Liver (tissue), 9 donors: ENCODE data around the gene TUNAR. TPM values are rescaled to one million over a fixed set of nuclear protein-coding genes. Genes with fewer than 3 reads are reported as not detected.
"Not testable (repeated sequence)": the region's sequence is repeated elsewhere in the genome, so short reads cannot be mapped to it uniquely, and the experiment has no call there.

Experiments
- DNase-seq: peaks from one replicate; pipeline ENCODE4 v3.0.0-alpha.2; 2017; ENCODE audit warnings: low spot score
- H3K27ac ChIP-seq, 2 donors: one replicate each; pipeline ENCODE4 v1.7.0; 2013; ENCODE audit warnings: inconsistent platforms in 2 of 2, low read length in 2 of 2, control low read depth in 1 of 2, low read depth in 1 of 2, mild to moderate bottlenecking in 1 of 2
- H3K27me3 ChIP-seq, 4 donors: one replicate each; pipeline versions ENCODE4 v1.6.1 to v1.7.0; 2013; ENCODE audit warnings: low read length in 3 of 4, inconsistent platforms in 1 of 4, mild to moderate bottlenecking in 1 of 4, moderate library complexity in 1 of 4; ENCODE audit not compliant: control insufficient read depth in 4 of 4, insufficient read depth in 4 of 4
- H3K36me3 ChIP-seq, 4 donors: one replicate each; pipeline versions ENCODE4 v1.6.1 to v1.7.0; 2013; ENCODE audit warnings: low read length in 3 of 4, mild to moderate bottlenecking in 3 of 4, low read depth in 1 of 4, moderate library complexity in 1 of 4; ENCODE audit not compliant: control insufficient read depth in 4 of 4, insufficient read depth in 3 of 4
- H3K4me1 ChIP-seq, 4 donors: one replicate each; pipeline versions ENCODE4 v1.6.1 to v1.7.0; 2013; ENCODE audit warnings: low read length in 3 of 4, mild to moderate bottlenecking in 3 of 4, moderate library complexity in 1 of 4; ENCODE audit not compliant: control insufficient read depth in 4 of 4, insufficient read depth in 4 of 4
- H3K4me3 ChIP-seq, 3 donors: one replicate each; pipeline versions ENCODE4 v1.6.1 to v1.7.0; 2013; ENCODE audit warnings: low read length in 3 of 3, control low read depth in 1 of 3, low read depth in 1 of 3, mild to moderate bottlenecking in 1 of 3
- H3K9ac ChIP-seq, 2 donors: one replicate each; pipeline ENCODE4 v1.7.0; 2013; ENCODE audit warnings: low read length in 2 of 2, mild to moderate bottlenecking in 2 of 2, moderate library complexity in 2 of 2, control low read depth in 1 of 2, low read depth in 1 of 2
- H3K9me3 ChIP-seq, 4 donors: one replicate each; pipeline versions ENCODE4 v1.6.1 to v1.7.0; 2013; ENCODE audit warnings: low read length in 3 of 4; ENCODE audit not compliant: control insufficient read depth in 4 of 4
- EGR1 ChIP-seq, 2 donors: IDR thresholded peaks; 2 replicates each; pipeline ENCODE4 v1.6.1; 2016 to 2018; ENCODE audit warnings: antibody characterized with exemption in 2 of 2, low read depth in 2 of 2
- FOXA1 ChIP-seq: IDR thresholded peaks from 2 replicates; pipeline ENCODE4 v1.6.1; 2016; ENCODE audit warnings: antibody characterized with exemption
- FOXA2 ChIP-seq: IDR thresholded peaks from 2 replicates; pipeline ENCODE4 v1.6.1; 2016; ENCODE audit warnings: antibody characterized with exemption
- GABPA ChIP-seq, 2 donors: IDR thresholded peaks in 1 of 2; conservative IDR thresholded peaks in 1 of 2; 2 replicates each; pipeline ENCODE4 v1.6.1; 2016; ENCODE audit warnings: antibody characterized with exemption in 2 of 2, mild to moderate bottlenecking in 1 of 2, moderate library complexity in 1 of 2
- JUND ChIP-seq, 2 donors: IDR thresholded peaks; 2 replicates each; pipeline ENCODE4 v1.6.1; 2016; ENCODE audit warnings: antibody characterized with exemption in 2 of 2
- NR2F2 ChIP-seq: IDR thresholded peaks from 2 replicates; pipeline ENCODE4 v1.6.1; 2016; ENCODE audit warnings: antibody characterized with exemption
- RAD21 ChIP-seq, 2 donors: IDR thresholded peaks; 2 replicates each; pipeline ENCODE4 v1.6.1; 2016; ENCODE audit warnings: antibody characterized with exemption in 2 of 2, mild to moderate bottlenecking in 2 of 2
- RXRA ChIP-seq, 2 donors: IDR thresholded peaks; 2 replicates each; pipeline ENCODE4 v1.6.1; 2017 to 2018; ENCODE audit warnings: antibody characterized with exemption in 2 of 2, mild to moderate bottlenecking in 1 of 2
- TAF1 ChIP-seq: conservative IDR thresholded peaks from 2 replicates; pipeline ENCODE4 v1.6.1; 2016; ENCODE audit warnings: antibody characterized with exemption, mild to moderate bottlenecking
- YY1 ChIP-seq: IDR thresholded peaks from 2 replicates; pipeline ENCODE4 v1.6.1; 2016; ENCODE audit warnings: antibody characterized with exemption, mild to moderate bottlenecking
- WGBS: extraction: QIAGEN DNeasy Blood & Tissue Kit; methylation state at CpG from one replicate; pipeline ENCODE4 v1.1.7; 2013; 5-methylcytosine and 5-hydroxymethylcytosine counted together
- polyA plus RNA-seq, 2 donors: library from polyadenylated mRNA; stranded (reverse) in 1 of 2; unstranded in 1 of 2; fragments of 200-250 nt in 1 of 2; fragments of >200 nt in 1 of 2; fragmentation: Nextera tagmentation in 1 of 2; extraction: Ambion mirVana in 1 of 2; gene quantifications; one replicate each; pipeline versions ENCODE4 v1.2.1 to v1.2.3, GENCODE V29; 2013 to 2015
- total RNA-seq, 2 donors: library from RNA; depleted of rRNA; stranded (reverse); fragments of >200 nt; gene quantifications; one replicate each; pipeline ENCODE4 v1.2.3, GENCODE V29; 2014
- TF ChIP-seq, protein P1 (sequence below): IDR thresholded peaks from 2 replicates; pipeline ENCODE4 v1.6.1; 2016; ENCODE audit warnings: antibody characterized with exemption, mild to moderate bottlenecking
- TF ChIP-seq, protein P2 (sequence below): IDR thresholded peaks from 2 replicates; pipeline ENCODE4 v1.6.1; 2016; ENCODE audit warnings: antibody characterized with exemption
- TF ChIP-seq, protein P3 (sequence below): IDR thresholded peaks from 2 replicates; pipeline ENCODE4 v1.6.1; 2016; ENCODE audit warnings: antibody characterized with exemption
- TF ChIP-seq, protein P4 (sequence below): fragments of 150-350 bp; IDR thresholded peaks from 2 replicates; pipeline ENCODE4 v1.5.1; 2017; ENCODE audit warnings: improper control_type of control experiment, low read depth, low read length; ENCODE audit not compliant: missing input control
- donor health status: healthy.
- donor health status: healthy.
- donor health status: healthy.
- donor health status: healthy.
- donor health status: healthy.

The TUNAR gene
- total and polyA plus RNA-seq, 4 donors = 0.14 TPM; not detected in 3

DNA sequence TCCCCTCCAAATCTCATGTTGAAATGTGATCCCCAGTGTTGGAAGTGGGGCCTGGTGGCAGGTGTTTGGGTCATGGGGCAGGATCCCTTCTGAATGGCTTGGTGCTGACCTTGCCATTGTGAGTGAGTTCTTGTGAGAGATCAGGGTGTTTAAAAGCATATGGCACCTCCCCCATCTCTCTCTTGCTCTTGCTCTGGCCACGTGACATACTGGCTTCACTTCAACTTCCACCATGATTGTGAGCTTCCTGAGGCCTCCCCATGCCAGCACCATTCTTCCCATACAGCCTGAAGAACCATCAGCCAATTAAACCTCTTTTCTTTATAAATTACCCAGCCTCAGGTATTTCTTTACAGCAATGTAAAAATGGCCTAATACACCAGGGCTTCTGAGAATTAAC lies 82.7 kb downstream of the TUNAR start (continued):
- TF ChIP-seq, protein P1, sequence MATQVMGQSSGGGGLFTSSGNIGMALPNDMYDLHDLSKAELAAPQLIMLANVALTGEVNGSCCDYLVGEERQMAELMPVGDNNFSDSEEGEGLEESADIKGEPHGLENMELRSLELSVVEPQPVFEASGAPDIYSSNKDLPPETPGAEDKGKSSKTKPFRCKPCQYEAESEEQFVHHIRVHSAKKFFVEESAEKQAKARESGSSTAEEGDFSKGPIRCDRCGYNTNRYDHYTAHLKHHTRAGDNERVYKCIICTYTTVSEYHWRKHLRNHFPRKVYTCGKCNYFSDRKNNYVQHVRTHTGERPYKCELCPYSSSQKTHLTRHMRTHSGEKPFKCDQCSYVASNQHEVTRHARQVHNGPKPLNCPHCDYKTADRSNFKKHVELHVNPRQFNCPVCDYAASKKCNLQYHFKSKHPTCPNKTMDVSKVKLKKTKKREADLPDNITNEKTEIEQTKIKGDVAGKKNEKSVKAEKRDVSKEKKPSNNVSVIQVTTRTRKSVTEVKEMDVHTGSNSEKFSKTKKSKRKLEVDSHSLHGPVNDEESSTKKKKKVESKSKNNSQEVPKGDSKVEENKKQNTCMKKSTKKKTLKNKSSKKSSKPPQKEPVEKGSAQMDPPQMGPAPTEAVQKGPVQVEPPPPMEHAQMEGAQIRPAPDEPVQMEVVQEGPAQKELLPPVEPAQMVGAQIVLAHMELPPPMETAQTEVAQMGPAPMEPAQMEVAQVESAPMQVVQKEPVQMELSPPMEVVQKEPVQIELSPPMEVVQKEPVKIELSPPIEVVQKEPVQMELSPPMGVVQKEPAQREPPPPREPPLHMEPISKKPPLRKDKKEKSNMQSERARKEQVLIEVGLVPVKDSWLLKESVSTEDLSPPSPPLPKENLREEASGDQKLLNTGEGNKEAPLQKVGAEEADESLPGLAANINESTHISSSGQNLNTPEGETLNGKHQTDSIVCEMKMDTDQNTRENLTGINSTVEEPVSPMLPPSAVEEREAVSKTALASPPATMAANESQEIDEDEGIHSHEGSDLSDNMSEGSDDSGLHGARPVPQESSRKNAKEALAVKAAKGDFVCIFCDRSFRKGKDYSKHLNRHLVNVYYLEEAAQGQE = no peak
- TF ChIP-seq, protein P2, sequence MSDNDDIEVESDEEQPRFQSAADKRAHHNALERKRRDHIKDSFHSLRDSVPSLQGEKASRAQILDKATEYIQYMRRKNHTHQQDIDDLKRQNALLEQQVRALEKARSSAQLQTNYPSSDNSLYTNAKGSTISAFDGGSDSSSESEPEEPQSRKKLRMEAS = no peak
- TF ChIP-seq FOXA2 = no peak
- no peak for TF ChIP-seq RAD21 (IDR thresholded peaks at IDR 0.05)

DNA sequence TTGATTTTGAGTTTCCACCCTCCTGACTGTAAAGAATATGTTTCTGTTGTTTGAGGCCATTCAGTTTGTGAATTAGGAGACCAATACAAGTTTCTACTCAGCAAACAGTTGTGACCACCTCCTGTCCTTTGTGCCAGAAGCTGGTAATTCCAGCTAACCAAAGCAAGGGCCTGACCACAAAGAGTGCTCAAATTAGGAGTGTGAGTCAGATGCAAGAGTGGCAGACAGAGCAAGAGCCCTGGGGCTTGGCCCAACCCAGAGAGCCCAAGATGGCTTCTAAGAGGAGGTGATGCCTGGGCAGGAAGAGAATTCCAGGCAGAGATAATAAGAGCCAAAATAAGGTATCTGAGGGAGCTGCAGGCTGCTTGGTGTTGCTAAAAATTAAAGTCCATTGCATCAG lies 84.8 kb downstream of the TUNAR start:
- Histone ChIP-seq H3K4me1 (no peaks in the 10 kb centered on the region), H3K27me3 (no peaks in the 10 kb centered on the region), H3K9me3 (peaks cover 0 to 6% (median 2%) of the 10 kb centered on the region in 4 donors), H3K27ac (no peak overlapping the region), H3K9ac (no peak overlapping the region), H3K36me3 (no peaks in the 10 kb centered on the region), H3K4me3 (no peak overlapping the region)
- DNase-seq = no peak
- TF ChIP-seq TAF1 (no peak), RXRA (IDR thresholded peaks at IDR 0.05) (no peak), YY1 (no peak)

DNA sequence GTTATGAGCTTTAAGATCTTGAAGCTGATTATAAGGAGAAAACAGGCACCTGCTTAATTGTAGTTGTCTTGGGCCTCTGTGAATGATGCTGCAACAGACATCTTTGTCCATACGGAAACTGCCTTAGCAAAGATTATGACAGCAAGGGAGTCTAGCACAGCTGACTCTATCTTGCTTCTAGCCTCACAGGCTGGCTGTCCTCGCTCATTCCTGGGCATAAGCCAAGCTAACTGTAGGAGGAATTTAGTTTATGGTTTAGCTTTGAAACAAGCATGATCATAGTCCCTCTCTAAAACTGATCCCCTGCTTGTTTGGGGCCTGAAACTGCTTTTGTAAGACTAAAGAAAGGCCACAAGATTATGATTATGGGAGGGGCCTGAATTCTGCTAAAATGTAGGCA lies 88.3 kb downstream of the TUNAR start:
- Histone ChIP-seq H3K4me1 (no peaks in the 10 kb centered on the region), H3K9ac (no peak overlapping the region), H3K36me3 (no peaks in the 10 kb centered on the region), H3K27ac (no peak overlapping the region), H3K4me3 (no peak overlapping the region), H3K27me3 (no peaks in the 10 kb centered on the region), H3K9me3 (peaks cover 0 to 6% (median 2%) of the 10 kb centered on the region in 4 donors)
- DNase-seq = no peak
- WGBS = 90% methylated on average over 2 of the region's 2 CpGs
- TF ChIP-seq FOXA1 = no peak
- no peak for TF ChIP-seq JUND (IDR thresholded peaks at IDR 0.05)
- TF ChIP-seq, protein P2 = no peak
- no peak for TF ChIP-seq GABPA (IDR thresholded peaks at IDR 0.05 in 1 of 2, conservative IDR thresholded peaks at IDR 0.05 in 1 of 2)
- no peak for TF ChIP-seq NR2F2
- TF ChIP-seq, protein P3, sequence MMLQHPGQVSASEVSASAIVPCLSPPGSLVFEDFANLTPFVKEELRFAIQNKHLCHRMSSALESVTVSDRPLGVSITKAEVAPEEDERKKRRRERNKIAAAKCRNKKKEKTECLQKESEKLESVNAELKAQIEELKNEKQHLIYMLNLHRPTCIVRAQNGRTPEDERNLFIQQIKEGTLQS = no peak
- no peak for TF ChIP-seq FOXA2
- TF ChIP-seq, protein P4, sequence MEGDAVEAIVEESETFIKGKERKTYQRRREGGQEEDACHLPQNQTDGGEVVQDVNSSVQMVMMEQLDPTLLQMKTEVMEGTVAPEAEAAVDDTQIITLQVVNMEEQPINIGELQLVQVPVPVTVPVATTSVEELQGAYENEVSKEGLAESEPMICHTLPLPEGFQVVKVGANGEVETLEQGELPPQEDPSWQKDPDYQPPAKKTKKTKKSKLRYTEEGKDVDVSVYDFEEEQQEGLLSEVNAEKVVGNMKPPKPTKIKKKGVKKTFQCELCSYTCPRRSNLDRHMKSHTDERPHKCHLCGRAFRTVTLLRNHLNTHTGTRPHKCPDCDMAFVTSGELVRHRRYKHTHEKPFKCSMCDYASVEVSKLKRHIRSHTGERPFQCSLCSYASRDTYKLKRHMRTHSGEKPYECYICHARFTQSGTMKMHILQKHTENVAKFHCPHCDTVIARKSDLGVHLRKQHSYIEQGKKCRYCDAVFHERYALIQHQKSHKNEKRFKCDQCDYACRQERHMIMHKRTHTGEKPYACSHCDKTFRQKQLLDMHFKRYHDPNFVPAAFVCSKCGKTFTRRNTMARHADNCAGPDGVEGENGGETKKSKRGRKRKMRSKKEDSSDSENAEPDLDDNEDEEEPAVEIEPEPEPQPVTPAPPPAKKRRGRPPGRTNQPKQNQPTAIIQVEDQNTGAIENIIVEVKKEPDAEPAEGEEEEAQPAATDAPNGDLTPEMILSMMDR = no peak
- TF ChIP-seq, protein P1 = no peak
- TF ChIP-seq EGR1 (IDR thresholded peaks at IDR 0.05; ENCODE audit: low read depth in 2 of 2) = no peak
- TF ChIP-seq YY1 = no peak

DNA sequence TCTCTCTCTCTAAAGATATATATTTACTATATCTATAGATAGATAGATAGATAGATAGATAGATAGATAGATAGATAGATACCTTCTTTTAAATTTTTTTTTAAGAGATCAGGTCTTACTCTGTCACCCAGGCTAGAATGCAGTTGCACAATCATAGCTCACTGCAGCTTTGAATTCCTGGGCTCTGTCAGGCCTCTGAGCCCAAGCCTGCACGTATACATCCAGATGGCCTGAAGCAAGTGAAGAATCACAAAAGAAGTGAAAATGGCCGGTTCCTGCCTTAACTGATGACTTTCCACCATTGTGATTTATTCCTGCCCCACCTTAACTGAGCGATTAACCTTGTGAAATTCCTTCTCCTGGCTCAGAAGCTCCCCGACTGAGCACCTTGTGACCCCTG lies 91.4 kb downstream of the TUNAR start:
- not testable (repeated sequence) for H3K4me1 ChIP-seq, H3K4me3 ChIP-seq, DNase-seq, H3K27me3 ChIP-seq, H3K27ac ChIP-seq, H3K9ac ChIP-seq, H3K36me3 ChIP-seq, H3K9me3 ChIP-seq
- WGBS = 57% methylated on average over 4 of the region's 4 CpGs
